Spinal cord (tissue), 10 donors: ENCODE data around the gene ITFG1. TPM values are rescaled to one million over a fixed set of nuclear protein-coding genes. Genes with fewer than 3 reads are reported as not detected.
"Not testable (repeated sequence)": the region's sequence is repeated elsewhere in the genome, so short reads cannot be mapped to it uniquely, and the experiment has no call there.

Experiments used
- DNase-seq, 6 donors: peaks; one replicate each; pipeline versions ENCODE4 v3.0.0 to v3.0.0-alpha.2; 2013 to 2015; ENCODE audit warnings: low spot score in 6 of 6, low read depth in 4 of 6
- H3K27ac ChIP-seq: one replicate; pipeline ENCODE4 v1.5.1; 2013; ENCODE audit warnings: low read depth, low read length, control low read depth
- H3K27me3 ChIP-seq: one replicate; pipeline ENCODE4 v1.6.1; 2013; ENCODE audit warnings: low read length; ENCODE audit not compliant: control insufficient read depth, insufficient read depth
- H3K36me3 ChIP-seq: one replicate; pipeline ENCODE4 v1.6.1; 2013; ENCODE audit warnings: low read length; ENCODE audit not compliant: control insufficient read depth, insufficient read depth
- H3K4me1 ChIP-seq: one replicate; pipeline ENCODE4 v1.6.1; 2013; ENCODE audit warnings: low read length; ENCODE audit not compliant: control insufficient read depth, insufficient read depth
- H3K4me3 ChIP-seq: one replicate; pipeline ENCODE4 v1.5.1; 2013; ENCODE audit warnings: low read depth, low read length, control low read depth
- H3K9me3 ChIP-seq: one replicate; pipeline ENCODE4 v1.6.1; 2013; ENCODE audit warnings: low read length; ENCODE audit not compliant: control insufficient read depth, insufficient read depth
- WGBS: methylation state at CpG from one replicate; pipeline ENCODE4 v1.1.5; 2013; ENCODE audit warnings: missing lambda C conversion rate; ENCODE audit not compliant: insufficient coverage; 5-methylcytosine and 5-hydroxymethylcytosine counted together
- polyA plus RNA-seq, 2 donors: library from polyadenylated mRNA; unstranded; fragments of 120-200 nt; gene quantifications; one replicate each; pipeline ENCODE4 v1.2.1, GENCODE V29; 2013; ENCODE audit not compliant: insufficient read length in 2 of 2
- total RNA-seq, 2 donors: library from RNA; depleted of rRNA in 1 of 2; stranded (reverse); fragments of 120-200 nt in 1 of 2; fragments of >200 nt in 1 of 2; gene quantifications; one replicate each; pipeline versions ENCODE4 v1.2.3 to v1.2.4, GENCODE V29; 2013 to 2014
- donor health status: healthy.

The ITFG1 gene
- total and polyA plus RNA-seq, 4 donors = 96.6 to 180 (median 127) TPM

- DNase-seq = peak in 1 of 6 donors; percentile 31
- Histone ChIP-seq H3K27ac (no peak overlapping the region), H3K4me1 (no peaks in the 10 kb centered on the region), H3K36me3 (no peaks in the 10 kb centered on the region), H3K4me3 (no peak overlapping the region), H3K27me3 (no peaks in the 10 kb centered on the region), H3K9me3 (no peaks in the 10 kb centered on the region)
These were observed 15.9 kb upstream of the ITFG1 start for GRCh38 chr16:47476654-47477345.

DNA sequence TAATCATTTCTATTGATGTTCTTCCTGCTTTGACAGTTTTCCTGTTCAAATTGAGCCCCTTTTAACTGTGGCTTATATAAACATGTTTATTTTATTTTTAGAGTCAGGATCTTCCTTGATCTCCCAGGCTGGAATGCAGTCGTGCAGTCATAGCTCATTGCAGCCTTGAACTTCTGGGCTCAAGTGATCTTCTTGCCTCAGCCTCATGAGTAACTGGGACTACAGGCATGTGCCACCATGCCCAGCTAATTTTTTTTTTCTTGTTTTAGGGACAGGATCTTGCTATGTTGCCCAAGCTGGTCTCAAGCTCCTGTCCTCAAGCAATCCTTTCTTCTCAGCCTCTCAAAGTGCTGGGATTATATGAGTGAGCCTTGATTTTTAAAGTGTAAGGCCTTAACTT, 14.9 kb upstream of the ITFG1 start:
- H3K9me3 ChIP-seq = no peaks in the 10 kb centered on the region
- WGBS = 83% methylated on average over 1 of the region's 1 CpG

GRCh38 chr16:47473792-47474191, 12.9 kb upstream of the ITFG1 start:
- H3K27ac ChIP-seq = no peak overlapping the region
- no peaks in the 10 kb centered on the region for H3K27me3 ChIP-seq
- no peaks in the 10 kb centered on the region for H3K4me1 ChIP-seq
- H3K9me3 ChIP-seq = no peaks in the 10 kb centered on the region
- no peak overlapping the region for H3K4me3 ChIP-seq
- no peak for DNase-seq
- H3K36me3 ChIP-seq = no peaks in the 10 kb centered on the region
- WGBS = 100% methylated on average over 1 of the region's 3 CpGs

More for the DNA sequence above, 14.9 kb upstream of the ITFG1 start:
- Histone ChIP-seq H3K36me3 (no peaks in the 10 kb centered on the region), H3K27ac (no peak overlapping the region), H3K27me3 (no peaks in the 10 kb centered on the region), H3K4me3 (no peak overlapping the region), H3K4me1 (no peaks in the 10 kb centered on the region)
- DNase-seq = no peak

GRCh38 chr16:47473004-47473403, 12.1 kb upstream of the ITFG1 start:
- not testable (repeated sequence) for DNase-seq, H3K27me3 ChIP-seq, H3K27ac ChIP-seq, H3K4me1 ChIP-seq, H3K36me3 ChIP-seq, H3K4me3 ChIP-seq, H3K9me3 ChIP-seq
- no CpG with 5 or more reads among the region's 2 CpGs for WGBS

DNA sequence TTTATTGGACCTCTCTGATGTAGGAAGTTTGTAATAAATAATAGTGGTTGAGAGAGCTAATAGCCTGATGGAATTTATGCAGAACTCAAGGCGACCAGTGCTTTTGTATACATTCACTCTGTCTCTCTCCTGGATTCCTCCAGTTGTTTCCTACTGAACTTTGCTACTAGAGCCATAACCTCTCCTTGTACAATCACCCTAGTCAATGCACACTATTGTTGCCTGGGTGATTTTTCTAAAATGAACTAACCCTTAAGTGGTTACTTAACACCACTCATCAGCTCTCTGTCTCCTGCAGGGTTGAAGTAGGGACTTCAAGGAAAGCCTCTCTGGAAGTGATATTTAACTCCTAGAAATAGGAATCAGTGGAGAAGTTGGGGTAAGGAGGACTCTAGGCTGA, 9.9 kb upstream of the ITFG1 start:
- 80% methylated on average over 1 of the region's 1 CpG for WGBS
- no peak overlapping the region for H3K4me3 ChIP-seq
- no peaks in the 10 kb centered on the region for H3K4me1 ChIP-seq
- no peak overlapping the region for H3K27ac ChIP-seq
- H3K36me3 ChIP-seq = no peaks in the 10 kb centered on the region
- DNase-seq = no peak
- no peaks in the 10 kb centered on the region for H3K9me3 ChIP-seq
- no peaks in the 10 kb centered on the region for H3K27me3 ChIP-seq

GRCh38 chr16:47470211-47470610, 9.3 kb upstream of the ITFG1 start:
- no peak overlapping the region for H3K4me3 ChIP-seq
- H3K27ac ChIP-seq = no peak overlapping the region
- H3K9me3 ChIP-seq = no peaks in the 10 kb centered on the region
- no peaks in the 10 kb centered on the region for H3K27me3 ChIP-seq
- DNase-seq = no peak
- WGBS = no CpG with 5 or more reads among the region's 7 CpGs
- no peaks in the 10 kb centered on the region for H3K36me3 ChIP-seq
- H3K4me1 ChIP-seq = no peaks in the 10 kb centered on the region

- WGBS = no CpG with 5 or more reads among the region's 1 CpG
- no peak overlapping the region for H3K4me3 ChIP-seq
- H3K36me3 ChIP-seq = no peaks in the 10 kb centered on the region
- no peak overlapping the region for H3K27ac ChIP-seq
- DNase-seq = no peak
- H3K27me3 ChIP-seq = no peaks in the 10 kb centered on the region
- no peaks in the 10 kb centered on the region for H3K4me1 ChIP-seq
- no peaks in the 10 kb centered on the region for H3K9me3 ChIP-seq
These were observed 8.4 kb upstream of the ITFG1 start for GRCh38 chr16:47469227-47469626.

DNA sequence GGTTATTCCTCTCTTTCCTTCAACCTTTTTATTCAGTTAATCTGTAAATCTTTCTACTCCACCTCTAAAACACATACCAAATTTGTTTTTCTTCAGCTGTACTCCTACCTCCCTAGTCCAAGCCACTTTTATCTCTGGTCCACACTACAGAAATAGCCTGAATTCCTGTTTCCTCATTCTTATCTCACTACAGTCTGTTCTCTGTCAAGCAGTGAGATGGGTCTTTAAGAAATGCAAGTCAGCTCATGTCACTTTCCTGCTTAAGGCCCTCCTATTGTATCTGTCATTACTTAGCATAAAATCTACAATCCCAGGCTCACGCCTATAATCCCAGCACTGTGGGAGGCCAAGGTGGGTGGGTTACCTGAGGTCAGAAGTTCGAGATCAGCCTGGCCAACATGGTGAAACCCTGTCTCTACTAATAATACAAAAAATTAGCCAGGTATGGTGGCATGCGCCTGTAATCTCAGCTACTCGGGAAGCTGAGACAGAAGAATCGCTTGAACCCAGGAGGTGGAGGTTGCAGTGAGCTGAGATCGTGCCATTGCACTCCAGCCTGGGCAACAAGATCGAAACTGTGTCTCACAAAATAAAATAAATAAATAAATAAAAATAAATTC, 7.3 kb upstream of the ITFG1 start:
- not testable (repeated sequence) for H3K9me3 ChIP-seq, H3K36me3 ChIP-seq, H3K4me1 ChIP-seq, DNase-seq, H3K4me3 ChIP-seq, H3K27me3 ChIP-seq, H3K27ac ChIP-seq
- WGBS = no CpG with 5 or more reads among the region's 7 CpGs

- no CpG with 5 or more reads among the region's 2 CpGs for WGBS
- Histone ChIP-seq H3K9me3 (no peaks in the 10 kb centered on the region), H3K27ac (no peak overlapping the region), H3K36me3 (no peaks in the 10 kb centered on the region), H3K4me1 (peaks cover 2% of the 10 kb centered on the region), H3K27me3 (no peaks in the 10 kb centered on the region), H3K4me3 (no peak overlapping the region)
- DNase-seq = no peak
These were observed 6.6 kb upstream of the ITFG1 start for GRCh38 chr16:47467501-47467900.

DNA sequence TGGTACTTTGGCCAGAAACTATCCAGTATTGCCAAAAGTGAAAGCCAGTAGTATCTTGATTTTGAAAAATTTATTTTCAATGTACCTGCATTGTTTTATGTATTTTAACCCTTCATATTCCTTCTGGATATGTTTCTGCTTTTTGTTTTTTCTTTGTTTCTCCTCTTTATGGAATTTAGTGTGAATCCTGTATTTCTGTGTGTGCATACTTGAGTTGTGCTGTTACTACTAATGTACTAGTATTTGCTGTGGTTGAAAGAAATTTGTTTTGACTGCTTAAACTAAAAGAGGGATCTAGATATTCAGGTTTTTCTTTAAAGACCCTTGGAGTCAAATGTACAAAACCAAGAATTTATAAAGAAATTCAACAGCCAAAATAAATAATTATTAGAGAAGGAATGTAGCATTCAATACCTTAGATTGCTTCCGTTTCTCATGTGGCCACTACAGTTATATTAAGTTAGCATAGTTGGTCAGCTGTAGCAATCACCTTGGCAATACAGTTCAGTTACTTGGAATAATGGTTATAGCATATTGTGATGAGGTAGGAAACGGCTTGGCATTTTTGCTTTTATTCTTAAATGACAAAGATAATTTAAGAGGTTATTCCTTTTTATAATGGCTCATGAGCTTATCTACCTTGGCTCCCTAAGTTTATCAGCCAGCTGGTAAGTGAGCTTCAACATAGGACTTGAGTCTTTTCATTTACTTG, 5.2 kb upstream of the ITFG1 start:
- no peak for DNase-seq
- Histone ChIP-seq H3K27me3 (no peaks in the 10 kb centered on the region), H3K36me3 (no peaks in the 10 kb centered on the region), H3K4me3 (no peak overlapping the region), H3K9me3 (no peaks in the 10 kb centered on the region), H3K27ac (no peak overlapping the region), H3K4me1 (peaks cover 7% of the 10 kb centered on the region)
- WGBS = 33% methylated on average over 1 of the region's 2 CpGs
